WTC11 (cell line): ENCODE results near the gene ECI1.
"Not testable (repeated sequence)": the region's sequence is repeated elsewhere in the genome, so short reads cannot be mapped to it uniquely, and the experiment has no call there.

Experiments used
- ATF6 ChIP-seq: sonication (generic); formaldehyde crosslinking; IDR thresholded peaks from 2 replicates; pipeline ENCODE4 v1.8.1; 2023; ENCODE audit warnings: mild to moderate bottlenecking, missing genetic modification reagents
- CTCF ChIP-seq: fragments of 200-600 bp; IDR thresholded peaks from 2 replicates; pipeline ENCODE4 v1.8.0; 2022; ENCODE audit warnings: antibody characterized with exemption
- ESRRA ChIP-seq: sonication (generic); formaldehyde crosslinking; IDR thresholded peaks from 2 replicates; pipeline ENCODE4 v1.8.1; 2022; ENCODE audit warnings: mild to moderate bottlenecking, missing genetic modification reagents, borderline replicate concordance
- FOXJ3 ChIP-seq: sonication (generic); formaldehyde crosslinking; IDR thresholded peaks from 2 replicates; pipeline ENCODE4 v1.9.0; 2021; ENCODE audit warnings: missing genetic modification reagents, mild to moderate bottlenecking, borderline replicate concordance
- FOXP4 ChIP-seq: sonication (generic); formaldehyde crosslinking; IDR thresholded peaks from 2 replicates; pipeline ENCODE4 v1.8.0; 2022; ENCODE audit warnings: mild to moderate bottlenecking, missing genetic modification reagents
- MAX ChIP-seq: sonication (generic); formaldehyde crosslinking; IDR thresholded peaks from 2 replicates; pipeline ENCODE4 v1.8.0; 2022; ENCODE audit warnings: mild to moderate bottlenecking, missing genetic modification reagents
- TEAD4 ChIP-seq: sonication (generic); formaldehyde crosslinking; IDR thresholded peaks from 2 replicates; pipeline ENCODE4 v1.8.0; 2022; ENCODE audit warnings: mild to moderate bottlenecking, missing genetic modification reagents
- USF2 ChIP-seq: sonication (generic); formaldehyde crosslinking; IDR thresholded peaks from 2 replicates; pipeline ENCODE4 v1.8.1; 2023; ENCODE audit warnings: mild to moderate bottlenecking, missing genetic modification reagents, moderate library complexity

GRCh38 chr16:2203119-2203688, 48.2 kb downstream of the ECI1 start:
- not testable (repeated sequence) for TF ChIP-seq FOXP4 (CRISPR knock-in tag); CTCF; USF2 (CRISPR knock-in tag); ATF6 (CRISPR knock-in tag); MAX (CRISPR knock-in tag); ESRRA (CRISPR knock-in tag); TEAD4 (CRISPR knock-in tag); FOXJ3
